Measurements from ENCODE around the gene SYNGR3. TPM values are rescaled to one million over a fixed set of nuclear protein-coding genes. Genes with fewer than 3 reads are reported as not detected.
"Not testable (repeated sequence)": the region's sequence is repeated elsewhere in the genome, so short reads cannot be mapped to it uniquely, and the experiment has no call there.

The SYNGR3 gene
- total RNA-seq, 2 experiments from 2014 or later, result 11.9 to 12.4 TPM

- peak overlapping the region; percentile 61 for H3K27ac Mint-ChIP-seq
- POLR2A ChIA-PET, result no interaction called here
- H3K9me3 Mint-ChIP-seq, result no peaks in the 10 kb centered on the region
- CTCF ChIA-PET, result interaction anchor here (1.4 to 3.4 kb wide), 2 partner anchors 23 to 133 kb away, joined by 3 to 14 read pairs; partner anchors contain the start of gene GFER
- intact Hi-C loops (cut with micrococcal nuclease), result no loop called here
- peaks cover 18% of the 10 kb centered on the region for H3K36me3 Mint-ChIP-seq
- peaks cover 41% of the 10 kb centered on the region for H3K4me1 Mint-ChIP-seq (ENCODE audit: low read depth)
- peak overlapping the region; percentile 83 for H3K4me3 Mint-ChIP-seq
- DNase-seq, result no peak
- no peaks in the 10 kb centered on the region for H3K27me3 Mint-ChIP-seq
These were observed 17.5 kb downstream of the SYNGR3 start for GRCh38 chr16:2007081-2007836.

GRCh38 chr16:2008009-2008526 lies 18.3 kb downstream of the SYNGR3 start:
- intact Hi-C loops (cut with micrococcal nuclease), result loop anchor here (2.0 kb wide), 1 partner anchor 15 kb away; no protein-coding TSS in a partner anchor
- peak; percentile 48 for DNase-seq
- POLR2A ChIA-PET, result interaction anchor here (0.6 to 1.6 kb wide), 3 partner anchors 17 to 147 kb away, joined by 3 to 7 read pairs (median 4); partner anchors contain the start of genes RPS2 and TRAF7
- peaks cover 15% of the 10 kb centered on the region for H3K36me3 Mint-ChIP-seq
- H3K27me3 Mint-ChIP-seq, result no peaks in the 10 kb centered on the region
- H3K4me1 Mint-ChIP-seq (ENCODE audit: low read depth), result peaks cover 41% of the 10 kb centered on the region
- CTCF ChIA-PET, result interaction anchor here (0.8 to 3.4 kb wide), 4 partner anchors 15 to 147 kb away, joined by 3 to 14 read pairs (median 4); partner anchors contain the start of genes GFER and TRAF7
- H3K27ac Mint-ChIP-seq, result peak overlapping the region; percentile 77
- H3K9me3 Mint-ChIP-seq, result no peaks in the 10 kb centered on the region
- peak overlapping the region; percentile 83 for H3K4me3 Mint-ChIP-seq

GRCh38 chr16:2008631-2009163 lies 18.9 kb downstream of the SYNGR3 start:
- CTCF ChIA-PET, result interaction anchor here (0.8 to 3.4 kb wide), 4 partner anchors 14 to 147 kb away, joined by 3 to 14 read pairs (median 4); partner anchors contain the start of genes GFER and TRAF7
- Mint-ChIP-seq H3K36me3 (peaks cover 15% of the 10 kb centered on the region), H3K27ac (peak overlapping the region; percentile 77), H3K4me1 (ENCODE audit: low read depth) (peaks cover 41% of the 10 kb centered on the region), H3K27me3 (no peaks in the 10 kb centered on the region), H3K9me3 (no peaks in the 10 kb centered on the region), H3K4me3 (peak overlapping the region; percentile 83)
- POLR2A ChIA-PET, result interaction anchor here (0.6 to 1.6 kb wide), 3 partner anchors 18 to 146 kb away, joined by 3 to 7 read pairs (median 4); partner anchors contain the start of genes RPS2 and TRAF7
- intact Hi-C loops (cut with micrococcal nuclease), result loop anchor here (2.0 kb wide), 1 partner anchor 16 kb away; no protein-coding TSS in a partner anchor
- DNase-seq, result peak; percentile 66

- Mint-ChIP-seq H3K4me3 (peak overlapping the region; percentile 83), H3K36me3 (peaks cover 15% of the 10 kb centered on the region), H3K27ac (peak overlapping the region; percentile 77), H3K27me3 (no peaks in the 10 kb centered on the region), H3K9me3 (no peaks in the 10 kb centered on the region), H3K4me1 (ENCODE audit: low read depth) (peaks cover 41% of the 10 kb centered on the region)
- DNase-seq, result no peak
- ChIA-PET CTCF (interaction anchor here (1.4 to 3.4 kb wide), 3 partner anchors 13 to 131 kb away, joined by 3 to 14 read pairs (median 4); partner anchors contain the start of gene GFER), POLR2A (interaction anchor here (1.5 to 1.6 kb wide), 2 partner anchors 18 to 146 kb away, joined by 4 to 7 read pairs; partner anchors contain the start of gene TRAF7)
- intact Hi-C loops (cut with micrococcal nuclease), result loop anchor here (2.0 kb wide), 1 partner anchor 16 kb away; no protein-coding TSS in a partner anchor
These were observed 19.5 kb downstream of the SYNGR3 start for GRCh38 chr16:2009164-2009711.

GRCh38 chr16:2009791-2010510 lies 20.2 kb downstream of the SYNGR3 start, which contains the start of gene ZNF598:
TSS of gene ZNF598 (minus strand) at chr16:2009821.
- POLR2A ChIA-PET, result no interaction called here
- CTCF ChIA-PET, result interaction anchor here (3.4 kb wide), 1 partner anchor 130 kb away, joined by 14 read pairs; no protein-coding TSS in a partner anchor
- peak within 1 kb of the TSS; percentile 83 for H3K27ac Mint-ChIP-seq

GRCh38 chr16:2011726-2012125 lies 22.0 kb downstream of the SYNGR3 start:
- Mint-ChIP-seq H3K4me1 (ENCODE audit: low read depth) (peaks cover 23% of the 10 kb centered on the region), H3K36me3 (peaks cover 12% of the 10 kb centered on the region)
- intact Hi-C loops (cut with micrococcal nuclease), result loop anchor here (5.0 kb wide), 1 partner anchor 49 kb away; the partner anchor contains the start of gene RPS2
- DNase-seq, H3K27me3 Mint-ChIP-seq, H3K27ac Mint-ChIP-seq, H3K9me3 Mint-ChIP-seq, H3K4me3 Mint-ChIP-seq: not testable (repeated sequence)
- ChIA-PET CTCF (interaction anchor here (2.3 kb wide), 1 partner anchor 8 kb away, joined by 11 read pairs; no protein-coding TSS in a partner anchor), POLR2A (interaction anchor here (0.7 to 0.9 kb wide), 2 partner anchors 9 to 151 kb away, joined by 3 to 5 read pairs; no protein-coding TSS in a partner anchor)

More at GRCh38 chr16:2009791-2010510, 20.2 kb downstream of the SYNGR3 start, which contains the start of gene ZNF598:
- H3K4me1 Mint-ChIP-seq (ENCODE audit: low read depth), result peaks cover 35% of the 10 kb centered on the region
- H3K4me3 Mint-ChIP-seq, result peak within 1 kb of the TSS; percentile 84
- peaks cover 15% of the 10 kb centered on the region for H3K36me3 Mint-ChIP-seq
- intact Hi-C loops (cut with micrococcal nuclease), result loop anchor here (2.0 to 5.0 kb wide), 2 partner anchors 17 to 48 kb away; partner anchors contain the start of gene RPS2
- no peaks in the 10 kb centered on the region for H3K27me3 Mint-ChIP-seq
- peak; percentile 82 for DNase-seq
- H3K9me3 Mint-ChIP-seq, result no peaks in the 10 kb centered on the region

GRCh38 chr16:2013527-2013926 lies 23.8 kb downstream of the SYNGR3 start:
- peaks cover 7% of the 10 kb centered on the region for H3K4me1 Mint-ChIP-seq (ENCODE audit: low read depth)
- H3K27ac Mint-ChIP-seq, result no peak overlapping the region
- ChIA-PET CTCF (interaction anchor here (1.0 to 2.3 kb wide), 3 partner anchors 9 to 127 kb away, joined by 3 to 11 read pairs (median 4); no protein-coding TSS in a partner anchor), POLR2A (no interaction called here)
- H3K27me3 Mint-ChIP-seq, result peaks cover 2% of the 10 kb centered on the region
- no peak for DNase-seq
- H3K9me3 Mint-ChIP-seq, result no peaks in the 10 kb centered on the region
- H3K36me3 Mint-ChIP-seq, result peaks cover 6% of the 10 kb centered on the region
- intact Hi-C loops (cut with micrococcal nuclease), result loop anchor here (5.0 kb wide), 1 partner anchor 51 kb away; the partner anchor contains the start of gene RPS2
- H3K4me3 Mint-ChIP-seq, result no peak overlapping the region

- H3K27me3 Mint-ChIP-seq, result peaks cover 11% of the 10 kb centered on the region
- no peak for DNase-seq
- intact Hi-C loops (cut with micrococcal nuclease), result no loop called here
These were observed 25.6 kb downstream of the SYNGR3 start for GRCh38 chr16:2015117-2015946.

GRCh38 chr16:2015947-2016208 lies 26.1 kb downstream of the SYNGR3 start:
- Mint-ChIP-seq H3K27me3 (peaks cover 14% of the 10 kb centered on the region), H3K9me3 (no peaks in the 10 kb centered on the region), H3K4me3 (no peak overlapping the region), H3K36me3 (no peaks in the 10 kb centered on the region), H3K4me1 (ENCODE audit: low read depth) (peaks cover 4% of the 10 kb centered on the region), H3K27ac (no peak overlapping the region)
- ChIA-PET POLR2A (interaction anchor here (0.6 kb wide), 1 partner anchor 223 kb away, joined by 3 read pairs; no protein-coding TSS in a partner anchor), CTCF (interaction anchor here (0.7 to 2.8 kb wide), 5 partner anchors 12 to 125 kb away, joined by 3 to 16 read pairs (median 6); partner anchors contain the start of gene TBL3)
- DNase-seq, result no peak
- intact Hi-C loops (cut with micrococcal nuclease), result no loop called here

More at GRCh38 chr16:2015117-2015946, 25.6 kb downstream of the SYNGR3 start:
- Mint-ChIP-seq H3K4me1 (ENCODE audit: low read depth) (peaks cover 2% of the 10 kb centered on the region), H3K4me3 (no peak overlapping the region), H3K9me3 (no peaks in the 10 kb centered on the region), H3K27ac (no peak overlapping the region), H3K36me3 (peaks cover under 1% of the 10 kb centered on the region)
- CTCF ChIA-PET, result interaction anchor here (1.1 to 2.8 kb wide), 2 partner anchors 11 to 125 kb away, joined by 6 to 16 read pairs; no protein-coding TSS in a partner anchor
- POLR2A ChIA-PET, result no interaction called here

GRCh38 chr16:2016407-2016922 lies 26.7 kb downstream of the SYNGR3 start:
- H3K27ac Mint-ChIP-seq, result no peak overlapping the region
- intact Hi-C loops (cut with micrococcal nuclease), result no loop called here
- ChIA-PET CTCF (interaction anchor here (0.7 to 2.8 kb wide), 6 partner anchors 11 to 329 kb away, joined by 3 to 16 read pairs (median 4); partner anchors contain the start of gene TBL3), POLR2A (interaction anchor here (0.6 kb wide), 2 partner anchors 78 to 224 kb away, joined by 3 read pairs; no protein-coding TSS in a partner anchor)
- peaks cover 4% of the 10 kb centered on the region for H3K4me1 Mint-ChIP-seq (ENCODE audit: low read depth)
- H3K9me3 Mint-ChIP-seq, result no peaks in the 10 kb centered on the region
- no peak overlapping the region for H3K4me3 Mint-ChIP-seq
- H3K36me3 Mint-ChIP-seq, result no peaks in the 10 kb centered on the region
- H3K27me3 Mint-ChIP-seq, result peaks cover 19% of the 10 kb centered on the region
- DNase-seq, result peak; percentile 38

All from activated CD4-positive, alpha-beta memory T cell treated with anti-CD3 and anti-CD28 coated beads for 36 hours (primary cell).